A204.1 (cell line): Measurements from ENCODE around the gene DHX58.

ENCODE experiments used
- FAIRE-seq: peaks from 2 replicates; lab custom pipeline; 2012; peaks lifted over from hg19 to GRCh38; lab: Jason Lieb, UNC

Gene DHX58

GRCh38 chr17:42081516-42082129 is 30.9 kb downstream of the DHX58 start:
- no peak for FAIRE-seq

GRCh38 chr17:42079541-42079940 is 33.0 kb downstream of the DHX58 start:
- FAIRE-seq, result no peak

GRCh38 chr17:42078396-42079043 is 34.0 kb downstream of the DHX58 start:
- FAIRE-seq, result no peak

GRCh38 chr17:42077755-42078154 is 34.8 kb downstream of the DHX58 start:
- FAIRE-seq, result no peak

- no peak for FAIRE-seq
These were observed 35.5 kb downstream of the DHX58 start for GRCh38 chr17:42076797-42077559.

GRCh38 chr17:42075789-42076188 is 36.7 kb downstream of the DHX58 start:
- FAIRE-seq, result no peak

- FAIRE-seq, result no peak
These were observed 40.0 kb downstream of the DHX58 start for GRCh38 chr17:42072323-42073187.

GRCh38 chr17:42071810-42072209 is 40.7 kb downstream of the DHX58 start:
- no peak for FAIRE-seq

- FAIRE-seq, result no peak
These were observed 43.5 kb downstream of the DHX58 start for GRCh38 chr17:42068979-42069378.

- no peak for FAIRE-seq
These were observed 45.0 kb downstream of the DHX58 start for GRCh38 chr17:42067371-42068091.

GRCh38 chr17:42065201-42065600 is 47.3 kb downstream of the DHX58 start:
- FAIRE-seq, result no peak

GRCh38 chr17:42062681-42063080 is 49.8 kb downstream of the DHX58 start:
- no peak for FAIRE-seq

- FAIRE-seq, result no peak
These were observed 50.6 kb downstream of the DHX58 start for GRCh38 chr17:42061646-42062487.

GRCh38 chr17:42060231-42060630 is 52.3 kb downstream of the DHX58 start:
- no peak for FAIRE-seq

GRCh38 chr17:42059815-42060214 is 52.7 kb downstream of the DHX58 start:
- FAIRE-seq, result no peak

- no peak for FAIRE-seq
These were observed 54.5 kb downstream of the DHX58 start for GRCh38 chr17:42058063-42058462.

GRCh38 chr17:42056635-42057034 is 55.9 kb downstream of the DHX58 start:
- FAIRE-seq, result no peak

- FAIRE-seq, result no peak
These were observed 57.0 kb downstream of the DHX58 start for GRCh38 chr17:42055496-42055895.

GRCh38 chr17:42055027-42055426 is 57.5 kb downstream of the DHX58 start:
- no peak for FAIRE-seq

GRCh38 chr17:42053731-42054500 is 58.6 kb downstream of the DHX58 start:
- no peak for FAIRE-seq
